HG03439 (cell line): Measurements from ENCODE around the gene NPPA.
"Not testable (repeated sequence)": the region's sequence is repeated elsewhere in the genome, so short reads cannot be mapped to it uniquely, and the experiment has no call there.

ENCODE experiments used
- ATAC-seq: cut with Tn5 transposase; IDR thresholded peaks from one replicate; pipeline ENCODE4 v1.9.1; 2021; ENCODE audit warnings: mild to moderate bottlenecking, moderate library complexity; ENCODE audit not compliant: unreplicated experiment

Gene NPPA

GRCh38 chr1:11847667-11848372, at the start of gene NPPA:
NPPA (minus strand) TSS chr1:11847783; CDS start chr1:11847684, 99 bp downstream.
- no peak for ATAC-seq

GRCh38 chr1:11894501-11894900, 46.9 kb upstream of the NPPA start:
- ATAC-seq = not testable (repeated sequence)

- no peak for ATAC-seq
Observed at GRCh38 chr1:11893907-11894251, 46.3 kb upstream of the NPPA start.

- ATAC-seq = no peak
Observed at GRCh38 chr1:11891433-11892186, 44.0 kb upstream of the NPPA start.

GRCh38 chr1:11888877-11889208, 41.3 kb upstream of the NPPA start:
- no peak for ATAC-seq

- ATAC-seq = no peak
Observed at GRCh38 chr1:11888206-11888876, 40.8 kb upstream of the NPPA start.

- no peak for ATAC-seq
Observed at GRCh38 chr1:11887666-11888007, 40.1 kb upstream of the NPPA start.

GRCh38 chr1:11886986-11887665, 39.5 kb upstream of the NPPA start:
- no peak for ATAC-seq

- no peak for ATAC-seq
Observed at GRCh38 chr1:11885916-11886315, 38.3 kb upstream of the NPPA start.

GRCh38 chr1:11882814-11883538, 35.4 kb upstream of the NPPA start:
- no peak for ATAC-seq

GRCh38 chr1:11881749-11882441, 34.3 kb upstream of the NPPA start:
- ATAC-seq = no peak

GRCh38 chr1:11880911-11881748, 33.5 kb upstream of the NPPA start:
- ATAC-seq = no peak

GRCh38 chr1:11880181-11880575, 32.6 kb upstream of the NPPA start:
- no peak for ATAC-seq

GRCh38 chr1:11879311-11880180, 32.0 kb upstream of the NPPA start:
- no peak for ATAC-seq

GRCh38 chr1:11878891-11879190, 31.3 kb upstream of the NPPA start:
- ATAC-seq = no peak

- no peak for ATAC-seq
Observed at GRCh38 chr1:11878081-11878890, 30.7 kb upstream of the NPPA start.

- ATAC-seq = no peak
Observed at GRCh38 chr1:11877074-11877473, 29.5 kb upstream of the NPPA start.

GRCh38 chr1:11875094-11875493, 27.5 kb upstream of the NPPA start:
- ATAC-seq = no peak
